ENCODE results near the gene KLHL7.

DNA sequence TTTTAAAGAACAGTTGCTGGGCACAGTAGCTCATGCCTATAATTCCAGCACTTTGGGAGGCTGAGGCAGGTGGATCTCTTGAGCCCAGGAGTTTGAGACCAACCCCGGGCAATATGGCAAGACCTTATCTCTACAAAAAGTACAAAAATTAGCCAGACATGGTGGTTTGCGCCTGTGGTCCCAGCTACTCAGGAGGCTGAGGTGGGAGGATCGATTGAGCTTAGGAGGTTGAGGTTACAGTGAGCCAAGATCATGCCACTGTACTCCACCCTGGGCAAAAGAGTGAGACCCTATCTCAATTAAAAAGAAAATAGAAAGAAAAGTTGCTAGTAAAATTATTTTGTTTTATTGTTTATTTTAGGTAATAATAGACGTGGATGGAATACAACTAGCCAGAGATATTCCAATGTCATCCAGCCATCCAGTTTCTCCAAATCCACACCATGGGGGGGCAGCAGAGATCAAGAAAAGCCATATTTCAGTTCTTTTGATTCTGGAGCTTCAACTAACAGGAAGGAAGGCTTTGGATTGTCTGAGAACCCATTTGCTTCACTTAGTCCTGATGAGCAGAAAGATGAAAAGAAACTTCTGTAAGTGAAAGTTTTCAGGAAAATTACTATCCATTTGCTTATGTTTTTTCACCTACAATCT lies 79.2 kb downstream of the KLHL7 start:
- TF ChIP-seq MAX (IDR thresholded peaks at IDR 0.05; ENCODE audit: insufficient read depth, insufficient read length) (no peak), CTCF (IDR thresholded peaks at IDR 0.05; ENCODE audit: extremely low read depth in 1 of 2, insufficient read depth in 1 of 2, low read depth in 1 of 2, low read length in 2 of 2) (peak; percentile 30 to 38), EZH2 (IDR thresholded peaks at IDR 0.05; ENCODE audit: borderline replicate concordance, low read depth, low read length, severe bottlenecking) (no peak), POLR2A (IDR thresholded peaks at IDR 0.05; ENCODE audit: low read depth, low read length) (no peak), POLR2AphosphoS5 (IDR thresholded peaks at IDR 0.05; ENCODE audit: insufficient read depth, low read depth, low read length) (no peak), MYC (IDR thresholded peaks at IDR 0.05; ENCODE audit: low read depth, low read length) (no peak)
